DMS53 (cell line): ENCODE measurements around the gene PTPRR.

Experiments
- DNase-seq: peaks from one replicate; lab custom pipeline; 2025; lab: John Stamatoyannopoulos, UW

Gene PTPRR

GRCh38 chr12:70910666-70911065, 9.9 kb downstream of the PTPRR start:
- no peak for DNase-seq

DNA sequence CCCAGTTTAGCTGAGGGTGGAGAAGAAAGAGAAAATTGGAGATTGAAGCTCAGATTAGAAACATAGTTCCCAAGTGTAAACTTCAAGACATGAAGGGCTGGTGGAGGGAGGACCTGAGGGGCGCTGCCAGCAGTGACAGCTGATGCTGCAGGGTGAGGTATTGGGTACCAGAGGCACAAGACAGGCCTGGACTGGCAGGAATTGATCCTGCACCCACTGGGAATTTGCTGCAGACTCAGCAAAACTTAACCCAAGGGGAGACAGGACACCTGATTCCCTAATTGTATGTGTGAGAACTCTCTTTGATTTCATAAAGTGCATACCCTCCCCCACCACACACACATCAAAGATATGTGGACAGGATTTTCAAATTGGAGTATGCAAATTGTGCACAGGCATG, 11.6 kb downstream of the PTPRR start:
- DNase-seq: no peak

DNA sequence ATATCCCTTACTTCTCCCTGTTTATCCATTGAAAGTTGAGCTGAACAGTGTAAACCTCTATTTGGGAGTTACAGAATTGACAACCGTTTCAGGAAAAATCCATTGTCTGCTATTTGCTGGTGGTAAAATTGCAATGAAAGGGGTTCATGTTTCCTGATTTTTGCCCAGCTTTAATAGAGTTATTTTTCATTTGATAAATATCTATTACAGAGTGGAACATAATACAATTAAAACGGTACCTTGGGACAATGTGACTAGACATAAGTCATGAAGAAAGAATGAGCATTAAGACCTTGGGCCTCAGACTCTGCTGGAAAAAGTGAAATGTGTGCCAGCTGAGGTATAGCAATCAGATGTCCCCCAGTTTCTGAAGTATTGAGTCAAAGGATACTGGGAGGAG, 13.1 kb downstream of the PTPRR start:
- DNase-seq: no peak

GRCh38 chr12:70895956-70896355, 24.6 kb downstream of the PTPRR start:
- no peak for DNase-seq

DNA sequence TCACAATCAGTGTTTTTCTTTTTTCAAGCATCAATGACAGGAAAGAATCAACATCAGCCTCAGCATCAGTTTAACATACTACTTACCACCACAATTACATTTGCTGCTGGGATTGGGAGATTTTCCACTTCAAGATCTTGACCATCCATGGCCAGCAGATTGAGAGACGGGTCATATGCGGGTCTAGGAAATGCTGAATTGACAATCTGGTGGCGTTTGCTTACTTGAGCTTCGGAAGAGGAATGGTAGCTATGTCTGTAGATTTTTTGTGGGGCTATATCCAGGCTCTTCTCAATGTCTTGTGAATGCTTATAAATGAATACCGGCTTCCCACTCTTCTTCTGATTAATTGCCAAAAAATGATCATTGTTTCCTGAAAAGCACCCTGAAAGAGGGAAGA, 27.9 kb downstream of the PTPRR start:
- no peak for DNase-seq

DNA sequence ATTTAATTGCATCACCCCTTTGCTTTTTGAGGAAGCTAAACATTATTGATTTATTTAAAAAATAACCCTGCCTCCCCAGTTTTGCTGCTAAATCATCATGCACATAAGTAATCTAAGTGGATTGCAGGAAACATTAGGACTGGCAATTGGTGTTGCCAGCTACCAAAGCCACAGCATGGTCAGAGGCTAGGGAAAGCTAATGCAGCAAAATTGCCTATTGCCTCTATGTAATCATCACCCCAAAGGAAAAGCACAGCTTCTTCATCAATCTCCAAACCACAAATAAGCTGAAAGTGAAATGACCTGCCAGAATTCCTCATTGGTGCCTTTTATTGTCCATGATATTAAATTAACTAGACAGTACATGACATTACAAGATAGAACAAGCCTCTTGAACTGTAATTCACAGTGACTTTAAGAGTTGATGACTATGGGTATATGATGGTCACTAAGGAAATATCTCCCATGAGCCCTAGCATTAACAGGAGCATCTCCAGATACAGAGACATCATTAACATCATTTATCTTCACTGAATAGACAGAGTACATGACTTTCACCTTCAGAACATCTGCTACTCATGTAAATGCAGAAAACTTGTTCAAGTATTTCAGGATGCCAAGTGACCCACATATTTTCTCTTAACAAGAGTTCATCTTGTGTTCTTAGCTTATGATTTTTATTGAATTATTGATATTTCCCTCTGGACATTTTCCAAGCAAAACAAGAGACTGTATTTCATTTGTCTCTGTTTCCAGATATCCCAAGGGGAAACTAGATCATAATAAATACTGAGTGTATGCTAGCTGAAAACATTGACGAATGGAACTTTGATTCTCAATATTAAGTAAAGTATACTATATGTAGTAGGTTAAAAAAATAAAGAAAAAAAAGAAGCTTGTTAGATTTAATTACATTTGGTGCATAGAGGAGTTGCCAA, 29.4 kb downstream of the PTPRR start:
- no peak for DNase-seq

GRCh38 chr12:70885956-70886355, 34.6 kb downstream of the PTPRR start:
- no peak for DNase-seq

GRCh38 chr12:70883855-70884254, 36.7 kb downstream of the PTPRR start:
- DNase-seq: no peak

DNA sequence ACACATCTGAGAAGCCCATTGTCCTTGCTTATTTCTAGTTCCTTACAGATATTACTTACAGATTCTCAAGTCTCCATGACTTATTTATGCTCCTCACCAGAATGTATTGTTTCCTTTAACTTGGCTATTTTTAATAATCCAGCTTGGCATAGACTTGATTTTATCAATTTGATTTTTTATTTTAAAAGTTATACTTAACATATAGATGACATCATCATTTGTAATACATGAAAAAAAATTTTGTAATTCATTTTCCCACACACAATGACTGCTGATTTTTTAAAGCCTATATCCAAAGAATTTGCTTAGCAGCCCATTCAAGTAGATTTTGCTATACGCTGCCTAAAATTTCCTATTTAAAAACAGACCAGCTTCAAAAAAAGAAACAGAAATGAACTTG, 39.8 kb downstream of the PTPRR start:
- DNase-seq: no peak

DNA sequence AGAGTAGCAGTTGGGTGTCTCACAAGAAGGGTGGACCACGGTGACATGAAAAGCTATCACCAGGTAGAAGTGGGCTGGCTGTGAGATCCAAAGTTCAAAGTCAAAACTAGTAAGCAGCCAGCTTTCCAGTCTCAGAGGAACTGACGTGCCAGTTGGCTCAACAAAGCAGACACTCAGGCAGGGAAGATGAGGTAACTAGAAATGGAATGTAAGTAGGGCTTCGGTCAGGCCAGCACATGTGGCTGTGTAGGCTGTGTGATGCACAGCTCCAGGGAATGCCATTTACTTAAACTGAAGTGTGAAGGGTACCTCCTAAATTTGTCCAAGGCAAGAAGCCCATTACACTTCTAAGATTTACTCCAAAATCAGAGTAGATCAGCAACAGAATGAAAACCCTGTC, 43.6 kb downstream of the PTPRR start:
- DNase-seq: no peak

DNA sequence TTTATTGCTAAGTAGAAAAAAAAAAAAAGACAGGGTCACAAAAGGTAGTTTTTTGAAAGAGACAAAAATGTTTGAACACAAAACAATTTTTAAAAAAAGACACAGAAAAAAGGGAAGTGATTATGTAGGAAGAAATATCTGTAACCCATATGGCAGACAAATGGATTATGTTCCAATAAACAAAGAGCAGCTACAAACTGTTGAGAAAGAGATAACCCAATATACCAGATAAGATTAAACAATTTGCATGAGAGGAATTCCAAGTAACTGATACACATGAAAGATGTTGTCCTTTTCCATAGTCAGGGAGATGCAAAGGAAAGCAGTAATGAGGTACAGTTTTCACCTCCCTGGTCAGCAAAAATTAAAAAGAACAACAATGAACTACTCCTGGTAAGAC, 44.9 kb downstream of the PTPRR start:
- no peak for DNase-seq

DNA sequence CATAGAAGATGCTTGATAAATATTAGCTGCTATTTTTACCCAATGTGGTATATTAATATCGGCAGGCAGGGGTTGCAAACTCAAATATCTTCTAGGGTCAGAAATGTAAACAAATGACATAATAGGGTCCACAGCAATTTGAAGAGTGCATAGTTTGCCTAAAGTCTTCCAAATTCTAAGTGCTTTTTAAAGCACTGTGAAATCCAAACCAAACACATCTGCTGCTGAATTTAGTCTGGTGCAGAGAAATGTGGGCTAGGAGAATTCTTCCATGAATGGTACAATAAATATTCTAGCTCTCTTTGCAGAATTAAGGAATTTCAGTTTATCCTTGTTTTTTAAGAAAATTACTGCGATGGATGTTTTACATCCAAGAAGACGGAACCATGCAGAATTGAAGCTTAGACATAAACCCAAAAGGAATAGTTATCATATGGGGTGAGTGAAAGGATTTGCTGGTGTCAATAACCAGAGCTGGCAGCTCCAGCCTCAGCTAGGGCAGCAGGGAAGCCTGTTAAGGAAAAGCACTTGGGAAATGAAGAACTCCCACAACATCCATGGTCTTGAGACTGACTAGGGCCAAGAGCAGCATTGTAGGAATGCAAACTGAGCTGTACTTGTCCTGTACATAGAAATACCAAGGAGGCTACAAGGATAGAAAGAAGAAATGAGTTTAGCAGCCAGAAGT, 65.5 kb downstream of the PTPRR start:
- no peak for DNase-seq

DNA sequence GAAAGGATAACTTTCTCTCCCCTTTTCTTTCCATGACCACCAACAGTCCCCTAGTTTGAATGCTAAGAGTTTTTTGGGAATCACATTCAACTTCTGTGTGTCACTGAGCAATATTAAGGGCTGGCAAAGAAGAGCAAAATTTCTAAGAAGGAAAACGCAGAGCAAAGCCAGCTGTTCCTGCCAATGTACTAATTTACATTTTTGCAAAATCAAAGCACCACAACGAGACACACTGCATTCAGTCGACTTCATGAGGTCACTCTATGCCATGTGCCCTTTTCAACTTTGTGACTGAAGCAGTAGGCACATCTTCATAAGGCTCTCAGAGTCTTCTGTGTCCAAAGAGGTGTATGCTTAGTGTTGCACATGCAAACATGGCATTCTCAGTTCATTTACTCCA, 66.4 kb downstream of the PTPRR start:
- DNase-seq: no peak

DNA sequence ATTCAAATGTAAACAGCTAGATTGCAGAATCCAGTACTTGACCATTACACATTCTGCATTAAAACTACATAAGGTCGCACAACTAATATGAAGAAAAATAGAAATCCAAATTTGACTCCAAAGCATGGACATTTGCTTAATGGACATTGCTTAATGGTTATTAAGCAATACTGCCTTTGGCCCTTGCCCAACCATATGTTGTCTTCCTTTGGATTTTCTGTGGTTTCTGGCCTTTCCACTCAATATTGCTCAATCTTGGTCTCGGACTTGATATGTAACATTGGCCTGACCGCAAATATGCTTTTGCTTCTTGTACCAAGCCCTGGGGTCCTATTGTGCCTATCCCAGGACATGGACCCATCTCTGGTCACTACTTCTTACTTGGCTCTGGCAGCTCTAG, 67.2 kb downstream of the PTPRR start:
- no peak for DNase-seq

DNA sequence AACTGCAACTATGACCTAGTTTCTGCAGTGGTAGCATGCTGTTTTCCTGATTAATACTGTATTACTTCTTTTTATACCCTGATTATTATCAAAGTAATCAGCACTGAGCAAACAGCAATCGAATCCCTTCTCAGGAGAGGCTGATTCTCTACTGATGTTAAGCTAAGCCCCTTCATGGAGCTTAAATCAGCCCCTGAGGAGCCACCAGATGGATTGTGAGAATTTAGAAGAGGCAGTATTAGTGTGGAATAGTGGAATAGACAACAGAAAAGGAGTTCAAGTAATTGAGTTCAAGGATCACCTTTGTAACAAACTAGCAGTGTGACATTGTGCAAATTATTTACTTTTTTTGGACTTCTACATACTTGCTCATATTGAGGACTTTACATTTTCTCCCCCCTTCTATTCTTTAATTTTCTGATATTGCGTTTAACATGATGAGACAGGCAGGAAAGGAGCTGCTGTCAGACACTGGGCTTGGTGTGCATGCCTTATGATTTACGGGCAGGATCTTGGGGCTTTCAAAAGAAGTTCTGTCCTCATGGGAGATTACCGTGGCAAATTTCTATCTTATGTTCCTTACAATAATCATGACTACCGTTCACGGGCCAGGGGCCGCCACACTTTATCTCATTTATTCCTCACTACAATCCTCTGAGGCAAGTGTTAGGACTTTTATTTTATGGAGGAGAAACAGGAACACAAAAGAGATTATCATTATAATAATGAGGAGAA, 68.0 kb downstream of the PTPRR start:
- DNase-seq: no peak

DNA sequence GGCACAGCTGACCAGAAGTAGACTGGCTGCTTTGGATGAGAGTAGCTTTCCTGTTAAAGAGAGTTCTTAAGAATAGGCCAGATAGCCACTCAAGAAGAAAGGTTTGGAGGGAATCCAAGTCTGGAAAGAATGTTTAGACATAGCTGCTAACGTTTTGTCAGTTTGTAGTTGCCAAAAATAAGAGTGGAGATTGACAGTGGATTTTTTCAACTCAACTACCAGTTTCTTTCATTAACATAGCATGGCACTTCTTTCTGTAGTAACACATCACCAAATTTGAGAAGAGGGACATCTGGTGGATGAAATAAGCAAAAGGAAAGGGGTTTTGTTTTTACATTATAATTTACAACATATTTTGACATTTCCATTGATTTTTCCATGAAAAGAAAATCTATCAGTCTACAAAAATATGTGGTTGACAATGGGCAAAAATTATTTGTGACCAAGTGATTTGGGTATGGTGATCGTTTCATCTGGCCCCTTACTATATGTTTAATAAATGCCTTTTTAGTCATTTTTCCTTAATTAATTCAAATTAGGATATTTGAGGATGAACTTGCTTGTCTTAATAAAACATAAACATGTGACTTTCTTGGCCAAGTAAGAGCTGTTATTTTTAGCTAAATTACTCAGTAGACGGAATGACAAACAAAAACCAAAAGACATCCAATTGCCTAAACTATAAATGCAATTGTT, 71.1 kb downstream of the PTPRR start:
- DNase-seq: peak; percentile 66

GRCh38 chr12:70847871-70848270, 72.7 kb downstream of the PTPRR start:
- no peak for DNase-seq

DNA sequence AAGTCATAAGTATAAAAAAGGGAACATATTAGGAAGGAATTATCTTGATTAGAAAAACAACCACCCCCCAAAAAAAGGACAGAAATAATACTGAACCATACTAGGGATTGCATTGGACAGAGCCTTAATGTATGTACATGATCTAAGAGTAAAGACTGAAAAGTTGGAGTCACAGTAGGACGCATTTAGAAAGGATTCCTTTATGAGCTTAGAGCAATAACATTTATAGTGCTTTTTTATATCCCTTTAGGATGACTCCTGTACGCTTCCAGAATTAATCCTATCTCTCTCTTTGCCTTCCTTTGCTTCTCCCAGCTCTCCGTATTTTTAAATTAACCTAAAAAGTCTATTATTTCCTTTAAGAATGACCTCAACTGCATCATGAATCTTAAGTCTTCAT, 75.3 kb downstream of the PTPRR start:
- no peak for DNase-seq

DNA sequence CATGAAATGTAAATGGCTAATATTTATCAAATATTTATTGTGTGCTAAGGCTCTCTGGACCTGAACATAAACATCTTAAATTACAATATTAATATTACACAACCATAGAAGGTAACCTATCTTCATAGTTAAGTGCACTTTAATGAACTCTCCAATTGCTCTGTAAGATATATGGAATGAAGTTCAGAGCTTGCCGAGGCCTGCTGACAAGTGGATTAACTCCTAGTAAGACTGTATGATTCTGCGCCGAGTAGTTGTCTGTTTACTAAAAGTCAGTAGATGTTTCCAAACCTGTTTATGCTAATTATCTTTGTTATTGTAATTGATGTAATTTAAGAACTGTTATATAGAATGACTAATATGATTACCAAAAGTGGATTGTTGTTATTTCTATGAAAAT, 77.2 kb downstream of the PTPRR start:
- DNase-seq: peak; percentile 72

- no peak for DNase-seq
These were observed 77.6 kb downstream of the PTPRR start for GRCh38 chr12:70842942-70843341.

DNA sequence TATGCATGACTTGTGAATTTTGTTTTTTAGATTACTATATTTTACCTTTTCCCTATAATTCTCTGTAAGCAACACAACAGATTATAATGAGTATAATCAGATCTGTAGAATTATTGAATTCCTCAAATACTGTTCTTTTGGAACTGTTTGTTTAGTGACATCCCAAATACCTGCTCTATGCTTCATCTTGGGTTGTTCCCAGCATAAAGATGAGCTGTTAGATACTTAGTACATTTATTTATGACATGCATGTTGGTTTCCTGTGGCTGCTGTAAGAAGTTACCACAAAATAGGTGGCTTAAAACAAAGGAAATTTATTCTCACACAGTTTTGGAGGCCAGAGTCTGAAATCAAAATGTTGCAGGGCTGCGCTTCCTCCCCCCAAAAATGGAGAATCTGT, 78.4 kb downstream of the PTPRR start:
- DNase-seq: no peak

- no peak for DNase-seq
These were observed 79.7 kb downstream of the PTPRR start for GRCh38 chr12:70840656-70841350.
